HepG2 (cell line): ENCODE measurements around the gene ZNF343. TPM values are rescaled to one million over a fixed set of nuclear protein-coding genes. Genes with fewer than 3 reads are reported as not detected.

Source experiments
- ARHGAP35 ChIP-seq: sonication (generic); formaldehyde crosslinking; IDR thresholded peaks from 2 replicates; pipeline ENCODE4 v1.9.0; 2022; ENCODE audit warnings: mild to moderate bottlenecking, inconsistent platforms, moderate library complexity, missing genetic modification reagents, borderline replicate concordance
- ASH2L ChIP-seq: fragments of 300-600, 200-600 bp; sonication (generic); IDR thresholded peaks from 2 replicates; pipeline ENCODE4 v1.7.0; 2017; ENCODE audit warnings: low read depth, mild to moderate bottlenecking, moderate library complexity, mixed read lengths, low read length; ENCODE audit not compliant: insufficient read length
- CCAR2 ChIP-seq: fragments of 200-400 bp; formaldehyde crosslinking; optimal IDR thresholded peaks from 2 replicates; pipeline ENCODE3; 2018; ENCODE audit warnings: low read depth, mild to moderate bottlenecking, low read length, moderate library complexity
- FOXA3 ChIP-seq: IDR thresholded peaks from 2 replicates; pipeline ENCODE4 v1.6.1; 2016; ENCODE audit warnings: missing genetic modification reagents, missing compliant biosample characterization
- GPBP1L1 ChIP-seq: sonication (generic); formaldehyde crosslinking; IDR thresholded peaks from 2 replicates; pipeline ENCODE4 v1.5.0; 2020; ENCODE audit warnings: mild to moderate bottlenecking, missing genetic modification reagents
- GRHL1 ChIP-seq: sonication (generic); formaldehyde crosslinking; conservative IDR thresholded peaks from 2 replicates; pipeline ENCODE4 v1.8.0; 2022; ENCODE audit warnings: missing genetic modification reagents
- GTF2F1 ChIP-seq: fragments of 150-350 bp; IDR thresholded peaks from 2 replicates; pipeline ENCODE4 v1.6.1; 2014; ENCODE audit warnings: low read length
- HNF1A ChIP-seq, 2 experiments: sonication (generic) in 1 of 2; formaldehyde crosslinking in 1 of 2; IDR thresholded peaks; 2 replicates each; pipeline versions ENCODE4 v1.4.0 to v1.6.1; 2016 to 2020; ENCODE audit warnings: borderline replicate concordance in 1 of 2, low read depth in 1 of 2, mild to moderate bottlenecking in 1 of 2, missing genetic modification reagents in 1 of 2
- HNF4G ChIP-seq, 2 experiments: sonication (generic) in 1 of 2; formaldehyde crosslinking in 1 of 2; IDR thresholded peaks; 2 replicates each; pipeline versions ENCODE4 v1.4.0 to v1.6.1; 2011 to 2020; ENCODE audit warnings: borderline replicate concordance in 2 of 2, low read depth in 2 of 2, mild to moderate bottlenecking in 2 of 2, low read length in 1 of 2, missing genetic modification reagents in 1 of 2, moderate library complexity in 1 of 2
- HOXA7 ChIP-seq: sonication (generic); formaldehyde crosslinking; IDR thresholded peaks from 2 replicates; pipeline ENCODE4 v1.8.1; 2022; ENCODE audit warnings: mild to moderate bottlenecking, missing genetic modification reagents, moderate library complexity
- NFIB ChIP-seq: sonication (generic); formaldehyde crosslinking; IDR thresholded peaks from 2 replicates; pipeline ENCODE4 v1.9.0; 2021; ENCODE audit warnings: missing genetic modification reagents, mild to moderate bottlenecking, borderline replicate concordance
- SP1 ChIP-seq, 2 experiments: fragments of 450-650 bp in 1 of 2; sonication (generic) in 1 of 2; formaldehyde crosslinking in 1 of 2; IDR thresholded peaks; 2 replicates each; pipeline versions ENCODE4 v1.4.0 to v1.6.1; 2016 to 2020; ENCODE audit warnings: missing genetic modification reagents in 1 of 2
- TSC22D2 ChIP-seq: sonication (generic); formaldehyde crosslinking; IDR thresholded peaks from 2 replicates; pipeline ENCODE4 v1.5.1; 2020; ENCODE audit warnings: missing genetic modification reagents, mild to moderate bottlenecking, borderline replicate concordance
- ZNF34 ChIP-seq: sonication (generic); formaldehyde crosslinking; IDR thresholded peaks from 2 replicates; pipeline ENCODE4 v1.4.0; 2020; ENCODE audit warnings: mild to moderate bottlenecking, missing genetic modification reagents, borderline replicate concordance
- ZNF44 ChIP-seq: sonication (generic); formaldehyde crosslinking; IDR thresholded peaks from 2 replicates; pipeline ENCODE4 v1.5.1; 2020; ENCODE audit warnings: mild to moderate bottlenecking, missing genetic modification reagents
- ZNF546 ChIP-seq: sonication (generic); formaldehyde crosslinking; conservative IDR thresholded peaks from 2 replicates; pipeline ENCODE4 v1.8.1; 2023; ENCODE audit warnings: mild to moderate bottlenecking, missing genetic modification reagents
- ZNF776 ChIP-seq: sonication (generic); formaldehyde crosslinking; IDR thresholded peaks from 2 replicates; pipeline ENCODE4 v1.4.0; 2020; ENCODE audit warnings: mild to moderate bottlenecking, missing genetic modification reagents
- polyA plus RNA-seq, 8 experiments: library from polyadenylated mRNA; depleted of rRNA in 3 of 8; stranded (reverse) in 7 of 8; unstranded in 1 of 8; fragments of >200 nt; fragmentation: Illumina TruSeq in 4 of 8; extraction: Trizol in 4 of 8; gene quantifications; 2 replicates each; pipeline versions ENCODE4 v1.2.1 to v1.2.3, GENCODE V29; 2011 to 2016; ENCODE audit warnings: low read depth in 4 of 8, missing spikeins in 1 of 8, mixed read lengths in 1 of 8; ENCODE audit not compliant: insufficient read depth in 1 of 8
- total RNA-seq, 5 experiments: library from RNA; depleted of rRNA; stranded (reverse); fragments of >200 nt; fragmentation: Illumina TruSeq; extraction: Trizol; gene quantifications; 2 replicates each; pipeline ENCODE4 v1.2.3, GENCODE V29; 2016; ENCODE audit warnings: low read depth in 1 of 5
- TF ChIP-seq, protein P1 (sequence below): sonication (generic); formaldehyde crosslinking; IDR thresholded peaks from 2 replicates; pipeline ENCODE4 v1.4.0; 2020; ENCODE audit warnings: missing genetic modification reagents

Gene ZNF343
- total and polyA plus RNA-seq, 2 of the 13 experiments (the other 11 are each of a cell fraction or from before 2014, with no cell fraction given) = 16.4 to 22.1 TPM

DNA sequence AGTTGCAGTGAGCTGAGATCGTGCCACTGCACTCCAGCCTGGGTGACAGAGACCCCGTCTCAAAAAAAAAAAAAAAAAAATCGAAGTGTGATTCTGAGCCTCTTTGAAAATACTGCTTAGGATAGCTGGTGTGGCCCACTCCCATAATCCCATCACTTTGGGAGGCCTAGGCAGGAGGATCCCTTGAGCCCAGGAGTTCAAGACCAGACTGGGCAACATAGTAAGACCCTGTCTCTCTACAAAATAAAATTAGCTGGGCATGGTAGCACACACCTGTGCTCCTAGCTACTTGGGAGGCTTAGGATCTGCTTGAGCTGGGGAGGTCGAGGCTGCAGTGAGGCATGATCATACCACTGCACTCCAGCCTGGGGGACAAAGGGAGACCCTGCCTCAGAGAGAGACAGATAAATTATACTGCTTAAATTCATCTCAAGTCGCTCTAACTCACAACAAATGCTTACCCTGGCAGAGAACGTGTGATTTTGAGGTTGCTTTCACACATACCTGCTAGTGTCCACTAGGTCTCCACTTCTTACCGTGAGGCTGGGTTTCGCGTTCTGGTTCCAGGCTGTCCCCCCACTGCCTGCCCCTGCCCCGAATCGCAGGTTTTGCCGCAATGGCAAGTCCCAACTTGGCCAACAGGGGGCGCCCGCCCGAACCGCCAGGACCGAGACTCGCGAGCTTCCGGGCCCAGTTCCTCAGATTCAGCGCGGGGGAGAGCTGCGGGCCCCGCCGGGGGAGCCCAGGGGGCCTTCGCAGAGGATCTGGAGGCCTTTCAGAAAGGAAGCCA is 15.4 kb upstream of the ZNF343 start (continued):
- TF ChIP-seq ARHGAP35 (CRISPR knock-in tag) = no peak
- no peak for TF ChIP-seq GRHL1
- TF ChIP-seq FOXA3 = peak; percentile 38; the same call in 1 of the 2 replicates
- TF ChIP-seq GPBP1L1 = no peak
- no peak for TF ChIP-seq HNF4G (IDR thresholded peaks at IDR 0.05; ENCODE audit: borderline replicate concordance, low read depth, low read length)
- TF ChIP-seq HNF4G (CRISPR knock-in tag; IDR thresholded peaks at IDR 0.05; ENCODE audit: borderline replicate concordance, low read depth) = peak; percentile 15; the same call in 1 of the 2 replicates
- TF ChIP-seq ZNF34 (CRISPR knock-in tag) = 0 out of 2 replicates have a peak, but pooled peaks have one; percentile 66
- no peak for TF ChIP-seq HNF1A (IDR thresholded peaks at IDR 0.05; ENCODE audit: low read depth)
- TF ChIP-seq HNF1A (CRISPR knock-in tag; IDR thresholded peaks at IDR 0.05; ENCODE audit: borderline replicate concordance) = 0 out of 2 replicates have a peak, but pooled peaks have one; percentile 41
- TF ChIP-seq ZNF776 (CRISPR knock-in tag) = no peak
- TF ChIP-seq, protein P1, sequence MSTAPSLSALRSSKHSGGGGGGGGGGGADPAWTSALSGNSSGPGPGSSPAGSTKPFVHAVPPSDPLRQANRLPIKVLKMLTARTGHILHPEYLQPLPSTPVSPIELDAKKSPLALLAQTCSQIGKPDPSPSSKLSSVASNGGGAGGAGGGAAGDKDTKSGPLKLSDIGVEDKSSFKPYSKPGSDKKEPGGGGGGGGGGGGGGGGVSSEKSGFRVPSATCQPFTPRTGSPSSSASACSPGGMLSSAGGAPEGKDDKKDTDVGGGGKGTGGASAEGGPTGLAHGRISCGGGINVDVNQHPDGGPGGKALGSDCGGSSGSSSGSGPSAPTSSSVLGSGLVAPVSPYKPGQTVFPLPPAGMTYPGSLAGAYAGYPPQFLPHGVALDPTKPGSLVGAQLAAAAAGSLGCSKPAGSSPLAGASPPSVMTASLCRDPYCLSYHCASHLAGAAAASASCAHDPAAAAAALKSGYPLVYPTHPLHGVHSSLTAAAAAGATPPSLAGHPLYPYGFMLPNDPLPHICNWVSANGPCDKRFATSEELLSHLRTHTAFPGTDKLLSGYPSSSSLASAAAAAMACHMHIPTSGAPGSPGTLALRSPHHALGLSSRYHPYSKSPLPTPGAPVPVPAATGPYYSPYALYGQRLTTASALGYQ (CRISPR knock-in tag) = no peak
- no peak for TF ChIP-seq CCAR2
- TF ChIP-seq NFIB = no peak
- TF ChIP-seq SP1 (IDR thresholded peaks at IDR 0.05) = no peak
- no peak for TF ChIP-seq SP1 (CRISPR knock-in tag; IDR thresholded peaks at IDR 0.05)
- peak; percentile 69 for TF ChIP-seq ASH2L
- peak; percentile 62; the same call in 1 of the 2 replicates for TF ChIP-seq TSC22D2
- no peak for TF ChIP-seq GTF2F1
- TF ChIP-seq ZNF44 (CRISPR knock-in tag) = no peak
- no peak for TF ChIP-seq HOXA7 (CRISPR knock-in tag)
- no peak for TF ChIP-seq ZNF546 (CRISPR knock-in tag)
